ENCODE measurements around the gene PLEKHG4B. TPM values are rescaled to one million over a fixed set of nuclear protein-coding genes. Genes with fewer than 3 reads are reported as not detected.

Gene PLEKHG4B
- total and polyA plus RNA-seq, 2 of the 8 experiments (the other 6 are each of a cell fraction or from before 2014, with no cell fraction given): 31.1 to 43.6 TPM

GRCh38 chr5:166441-167372, 74.7 kb downstream of the PLEKHG4B start (continued):
- TF ChIP-seq CTCF (IDR thresholded peaks at IDR 0.05; ENCODE audit: control extremely low read depth in 1 of 3, insufficient read depth in 1 of 3, low read depth in 1 of 3, low read length in 3 of 3) (no peak), EGR1 (IDR thresholded peaks at IDR 0.05; ENCODE audit: borderline replicate concordance, low read depth, low read length) (no peak), KDM4A (IDR thresholded peaks at IDR 0.05; ENCODE audit: low read depth, low read length, severe bottlenecking) (no peak), ATF3 (IDR thresholded peaks at IDR 0.05; ENCODE audit: insufficient read depth, low read depth, low read length) (no peak), SP1 (IDR thresholded peaks at IDR 0.05; ENCODE audit: low read depth, low read length) (no peak), TBP (IDR thresholded peaks at IDR 0.05; ENCODE audit: low read depth, low read length) (no peak), BRCA1 (IDR thresholded peaks at IDR 0.05; ENCODE audit: low read depth, low read length) (no peak), YY1 (IDR thresholded peaks at IDR 0.05; ENCODE audit: low read depth, low read length) (no peak)
